Measurements from ENCODE around the gene MTHFD1L. TPM values are rescaled to one million over a fixed set of nuclear protein-coding genes. Genes with fewer than 3 reads are reported as not detected.

MTHFD1L gene
- total RNA-seq, 2 donors from 2014 or later = 4.1 to 12.2 TPM

DNA sequence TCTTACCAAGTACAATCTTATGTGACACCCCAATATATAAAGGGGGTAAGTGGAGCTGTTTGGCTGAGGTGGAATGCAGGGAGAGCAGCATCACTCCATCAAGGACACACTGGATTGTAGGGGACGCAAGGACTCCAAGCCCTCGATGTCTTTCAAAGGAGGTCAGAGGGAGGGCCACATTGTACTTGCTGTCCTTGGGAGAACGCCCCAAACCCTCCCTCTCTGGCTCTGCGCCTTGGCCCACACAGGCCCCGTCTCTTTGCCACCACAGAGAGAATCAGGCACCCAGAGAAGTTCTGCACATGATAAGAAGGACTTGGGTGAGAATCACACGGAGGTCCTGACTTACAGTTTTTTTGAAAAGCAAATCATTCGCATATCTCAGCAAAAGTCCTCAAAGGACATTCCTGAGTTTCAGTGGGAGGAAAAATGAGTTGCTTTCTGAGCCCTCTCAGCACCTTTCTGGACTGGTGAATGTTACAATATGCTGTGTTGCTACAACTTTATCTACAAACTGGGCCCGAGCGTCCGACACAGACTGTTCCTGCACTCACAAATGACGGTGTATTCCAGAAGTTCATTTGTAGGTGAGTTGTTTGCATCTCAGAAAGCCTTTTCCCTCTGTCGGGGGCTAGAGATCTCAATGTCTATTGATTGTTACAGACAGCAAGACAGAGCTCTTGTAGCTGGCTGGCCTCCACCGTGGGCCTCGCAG is 281.8 kb downstream of the MTHFD1L start:
- Histone ChIP-seq H3K27ac (no peak overlapping the region), H3K36me3 (no peaks in the 10 kb centered on the region), H3K4me1 (peaks cover 0 to 17% of the 10 kb centered on the region in 2 donors), H3K4me3 (no peak overlapping the region), H3K9me3 (no peaks in the 10 kb centered on the region), H3K27me3 (no peaks in the 10 kb centered on the region)
- TF ChIP-seq CTCF (IDR thresholded peaks at IDR 0.05) = no peak
- DNase-seq (ENCODE audit: low spot score) = no peak

DNA sequence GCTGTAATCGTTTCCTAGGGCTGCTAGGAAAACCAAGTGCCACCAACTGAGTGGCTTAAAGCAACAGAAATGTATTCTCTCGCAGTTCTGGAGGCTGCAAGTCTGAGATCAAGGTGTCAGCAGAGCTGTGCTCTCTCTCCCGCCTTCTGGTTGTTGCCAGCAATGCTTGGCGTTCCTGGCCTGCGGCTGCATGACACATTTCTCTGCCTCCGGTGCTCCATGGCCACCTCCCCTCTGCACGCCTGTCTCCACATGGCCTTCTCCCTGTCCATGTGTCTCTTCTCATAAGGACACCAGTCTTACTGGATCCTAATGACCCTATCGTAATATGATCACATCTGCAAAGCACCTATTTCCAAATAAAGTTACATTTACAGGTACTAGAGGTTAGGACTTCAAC is 282.6 kb downstream of the MTHFD1L start:
- H3K4me3 ChIP-seq = no peak overlapping the region
- H3K27me3 ChIP-seq = no peaks in the 10 kb centered on the region
- no peak for TF ChIP-seq CTCF (IDR thresholded peaks at IDR 0.05)
- no peak overlapping the region for H3K27ac ChIP-seq
- no peaks in the 10 kb centered on the region for H3K36me3 ChIP-seq
- H3K4me1 ChIP-seq = peaks cover 0 to 15% of the 10 kb centered on the region in 2 donors
- no peak for DNase-seq (ENCODE audit: low spot score)
- H3K9me3 ChIP-seq = no peaks in the 10 kb centered on the region

- DNase-seq (ENCODE audit: low spot score) = no peak
- Histone ChIP-seq H3K27me3 (no peaks in the 10 kb centered on the region), H3K4me1 (peaks cover 0 to 8% of the 10 kb centered on the region in 2 donors), H3K27ac (no peak overlapping the region), H3K9me3 (no peaks in the 10 kb centered on the region), H3K4me3 (no peak overlapping the region), H3K36me3 (no peaks in the 10 kb centered on the region)
- TF ChIP-seq CTCF (IDR thresholded peaks at IDR 0.05) = no peak
Measured at GRCh38 chr6:151149793-151150192, 284.3 kb downstream of the MTHFD1L start.

Data from right atrium auricular region (tissue), 2 donors.